HEK293 (cell line): ENCODE data around the gene MTTP.

Experiments
- CTCF ChIA-PET: fragments of 350-600 bp; formaldehyde crosslinking; extraction: SDS; loops from one replicate; lab custom pipeline; 2021; ENCODE audit warnings: antibody characterized with exemption; lab: Yijun Ruan, JAX
- POLR2A ChIA-PET: fragments of 300-600 bp; formaldehyde crosslinking; extraction: SDS; loops from one replicate; lab custom pipeline; 2020; ENCODE audit warnings: antibody characterized with exemption, inconsistent platforms; lab: Yijun Ruan, JAX
- H3K27ac ChIP-seq: fragments of 200-500 bp; sonication (Bioruptor generic); 2 replicates; pipeline ENCODE4 v1.5.1; 2014; ENCODE audit warnings: low read depth, low read length, control low read depth, inconsistent platforms; ENCODE audit errors: extremely low read depth
- H3K36me3 ChIP-seq, 2 experiments: fragments of 200-500 bp in 1 of 2; sonication (Bioruptor generic) in 1 of 2; 1 replicate in 1 of 2; 2 replicates in 1 of 2; pipeline ENCODE4 v1.5.1; 2014 to 2017; ENCODE audit warnings: inconsistent platforms in 2 of 2, low read length in 2 of 2; ENCODE audit not compliant: control insufficient read depth in 2 of 2, insufficient read depth in 1 of 2
- H3K4me1 ChIP-seq: fragments of 200-500 bp; sonication (Bioruptor generic); 2 replicates; pipeline ENCODE4 v1.5.1; 2014; ENCODE audit warnings: mild to moderate bottlenecking, low read length, inconsistent platforms; ENCODE audit not compliant: control insufficient read depth, insufficient read depth
- H3K4me3 ChIP-seq: 2 replicates; pipeline ENCODE4 v1.5.1; 2011; ENCODE audit warnings: low read depth, mild to moderate bottlenecking, control low read depth, low read length, moderate library complexity
- H3K9me3 ChIP-seq: fragments of 200-500 bp; sonication (Bioruptor generic); 2 replicates; pipeline ENCODE4 v1.5.1; 2014; ENCODE audit warnings: low read depth, low read length, inconsistent platforms; ENCODE audit not compliant: control insufficient read depth, insufficient read depth
- IKZF3 ChIP-seq: fragments of 450-650 bp; IDR thresholded peaks from 2 replicates; pipeline ENCODE4 v1.5.0; 2018; ENCODE audit warnings: missing biosample characterization, mild to moderate bottlenecking, missing genetic modification characterization, moderate library complexity
- MZF1 ChIP-seq: fragments of 450-650 bp; formaldehyde crosslinking; IDR thresholded peaks from 2 replicates; pipeline ENCODE4 v1.5.1; 2017; ENCODE audit warnings: missing biosample characterization, missing genetic modification characterization, borderline replicate concordance
- SP2 ChIP-seq: fragments of 450-650 bp; formaldehyde crosslinking; IDR thresholded peaks from 2 replicates; pipeline ENCODE4 v1.5.1; 2016; ENCODE audit warnings: missing biosample characterization, missing genetic modification characterization
- WT1 ChIP-seq: fragments of 450-650 bp; formaldehyde crosslinking; IDR thresholded peaks from 2 replicates; pipeline ENCODE4 v1.5.1; 2016; ENCODE audit warnings: missing biosample characterization, missing genetic modification characterization
- YY1 ChIP-seq: fragments of 450-650 bp; formaldehyde crosslinking; IDR thresholded peaks from 2 replicates; pipeline ENCODE4 v1.5.1; 2018; ENCODE audit warnings: missing biosample characterization, missing genetic modification characterization
- ZBTB10 ChIP-seq: fragments of 450-650 bp; formaldehyde crosslinking; IDR thresholded peaks from 2 replicates; pipeline ENCODE4 v1.5.1; 2016; ENCODE audit warnings: missing biosample characterization, missing genetic modification characterization
- ZBTB17 ChIP-seq: fragments of 450-650 bp; formaldehyde crosslinking; IDR thresholded peaks from 2 replicates; pipeline ENCODE4 v1.5.1; 2016; ENCODE audit warnings: missing biosample characterization, missing genetic modification characterization
- ZNF16 ChIP-seq: fragments of 450-650 bp; formaldehyde crosslinking; IDR thresholded peaks from 2 replicates; pipeline ENCODE4 v1.5.1; 2016; ENCODE audit warnings: low read depth, missing biosample characterization, missing genetic modification characterization
- ZNF335 ChIP-seq: fragments of 450-650 bp; formaldehyde crosslinking; conservative IDR thresholded peaks from 2 replicates; pipeline ENCODE4 v1.5.1; 2016; ENCODE audit warnings: missing biosample characterization, missing genetic modification characterization
- ZNF391 ChIP-seq: fragments of 450-650 bp; formaldehyde crosslinking; IDR thresholded peaks from 2 replicates; pipeline ENCODE4 v1.5.1; 2016; ENCODE audit warnings: low read depth, missing biosample characterization, missing genetic modification characterization, borderline replicate concordance
- ZNF433 ChIP-seq: fragments of 450-650 bp; formaldehyde crosslinking; IDR thresholded peaks from 2 replicates; pipeline ENCODE4 v1.5.1; 2016; ENCODE audit warnings: missing biosample characterization, missing genetic modification characterization, low read depth
- ZNF501 ChIP-seq: fragments of 450-650 bp; formaldehyde crosslinking; IDR thresholded peaks from 2 replicates; pipeline ENCODE4 v1.5.1; 2016; ENCODE audit warnings: missing biosample characterization, missing genetic modification characterization
- ZNF514 ChIP-seq: fragments of 450-650 bp; formaldehyde crosslinking; IDR thresholded peaks from 2 replicates; pipeline ENCODE4 v1.5.1; 2016; ENCODE audit warnings: missing biosample characterization, missing genetic modification characterization
- ZNF544 ChIP-seq: fragments of 450-650 bp; formaldehyde crosslinking; IDR thresholded peaks from 2 replicates; pipeline ENCODE4 v1.5.0; 2017; ENCODE audit warnings: missing biosample characterization, missing genetic modification characterization
- ZNF580 ChIP-seq: fragments of 450-650 bp; formaldehyde crosslinking; IDR thresholded peaks from 2 replicates; pipeline ENCODE4 v1.5.1; 2016; ENCODE audit warnings: missing biosample characterization, missing genetic modification characterization
- ZNF621 ChIP-seq: fragments of 450-650 bp; formaldehyde crosslinking; IDR thresholded peaks from 2 replicates; pipeline ENCODE4 v1.5.1; 2017; ENCODE audit warnings: missing biosample characterization, missing genetic modification characterization
- ZNF623 ChIP-seq: fragments of 450-650 bp; formaldehyde crosslinking; IDR thresholded peaks from 2 replicates; pipeline ENCODE4 v1.5.1; 2016; ENCODE audit warnings: missing biosample characterization, missing genetic modification characterization
- ZNF707 ChIP-seq: fragments of 450-650 bp; formaldehyde crosslinking; IDR thresholded peaks from 2 replicates; pipeline ENCODE4 v1.5.1; 2016; ENCODE audit warnings: missing biosample characterization, missing genetic modification characterization
- TF ChIP-seq, protein P1 (sequence below): fragments of 450-650 bp; formaldehyde crosslinking; IDR thresholded peaks from 2 replicates; pipeline ENCODE4 v1.5.0; 2017; ENCODE audit warnings: missing biosample characterization, missing genetic modification characterization, borderline replicate concordance
- TF ChIP-seq, protein P2 (sequence below): fragments of 450-650 bp; formaldehyde crosslinking; IDR thresholded peaks from 2 replicates; pipeline ENCODE4; 2016; ENCODE audit warnings: missing biosample characterization, missing genetic modification characterization
- TF ChIP-seq, protein P3 (sequence below): fragments of 450-650 bp; formaldehyde crosslinking; IDR thresholded peaks from 2 replicates; pipeline ENCODE4 v1.5.1; 2017; ENCODE audit warnings: missing biosample characterization, missing genetic modification characterization
- TF ChIP-seq, protein P4 (sequence below): fragments of 450-650 bp; formaldehyde crosslinking; IDR thresholded peaks from 2 replicates; pipeline ENCODE4 v1.5.1; 2016; ENCODE audit warnings: missing biosample characterization, missing genetic modification characterization
- TF ChIP-seq, protein P5 (sequence below): fragments of 450-650 bp; formaldehyde crosslinking; IDR thresholded peaks from 2 replicates; pipeline ENCODE4 v1.5.1; 2016; ENCODE audit warnings: missing biosample characterization, missing genetic modification characterization

The MTTP gene

GRCh38 chr4:99652596-99653436, 78.2 kb downstream of the MTTP start (continued):
- no peak for TF ChIP-seq ZBTB10
- no peak for TF ChIP-seq SP2 (tag by site-specific recombination)
- TF ChIP-seq ZNF391 (tag by site-specific recombination) = no peak
- TF ChIP-seq ZNF623 (tag by site-specific recombination) = no peak
- no peak for TF ChIP-seq ZNF544 (tag by site-specific recombination)
- TF ChIP-seq, all 188 proteins: peak for 0

GRCh38 chr4:99653916-99654315, 79.3 kb downstream of the MTTP start:
- ChIA-PET POLR2A (no interaction called here), CTCF (no interaction called here)
- Histone ChIP-seq H3K27ac (no peak overlapping the region), H3K4me3 (no peak overlapping the region), H3K4me1 (no peaks in the 10 kb centered on the region; the same call in 1 of the 2 replicates), H3K9me3 (no peaks in the 10 kb centered on the region)
- TF ChIP-seq, protein P1, sequence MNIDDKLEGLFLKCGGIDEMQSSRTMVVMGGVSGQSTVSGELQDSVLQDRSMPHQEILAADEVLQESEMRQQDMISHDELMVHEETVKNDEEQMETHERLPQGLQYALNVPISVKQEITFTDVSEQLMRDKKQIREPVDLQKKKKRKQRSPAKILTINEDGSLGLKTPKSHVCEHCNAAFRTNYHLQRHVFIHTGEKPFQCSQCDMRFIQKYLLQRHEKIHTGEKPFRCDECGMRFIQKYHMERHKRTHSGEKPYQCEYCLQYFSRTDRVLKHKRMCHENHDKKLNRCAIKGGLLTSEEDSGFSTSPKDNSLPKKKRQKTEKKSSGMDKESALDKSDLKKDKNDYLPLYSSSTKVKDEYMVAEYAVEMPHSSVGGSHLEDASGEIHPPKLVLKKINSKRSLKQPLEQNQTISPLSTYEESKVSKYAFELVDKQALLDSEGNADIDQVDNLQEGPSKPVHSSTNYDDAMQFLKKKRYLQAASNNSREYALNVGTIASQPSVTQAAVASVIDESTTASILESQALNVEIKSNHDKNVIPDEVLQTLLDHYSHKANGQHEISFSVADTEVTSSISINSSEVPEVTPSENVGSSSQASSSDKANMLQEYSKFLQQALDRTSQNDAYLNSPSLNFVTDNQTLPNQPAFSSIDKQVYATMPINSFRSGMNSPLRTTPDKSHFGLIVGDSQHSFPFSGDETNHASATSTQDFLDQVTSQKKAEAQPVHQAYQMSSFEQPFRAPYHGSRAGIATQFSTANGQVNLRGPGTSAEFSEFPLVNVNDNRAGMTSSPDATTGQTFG (tag by site-specific recombination) = no peak
- TF ChIP-seq, protein P2, sequence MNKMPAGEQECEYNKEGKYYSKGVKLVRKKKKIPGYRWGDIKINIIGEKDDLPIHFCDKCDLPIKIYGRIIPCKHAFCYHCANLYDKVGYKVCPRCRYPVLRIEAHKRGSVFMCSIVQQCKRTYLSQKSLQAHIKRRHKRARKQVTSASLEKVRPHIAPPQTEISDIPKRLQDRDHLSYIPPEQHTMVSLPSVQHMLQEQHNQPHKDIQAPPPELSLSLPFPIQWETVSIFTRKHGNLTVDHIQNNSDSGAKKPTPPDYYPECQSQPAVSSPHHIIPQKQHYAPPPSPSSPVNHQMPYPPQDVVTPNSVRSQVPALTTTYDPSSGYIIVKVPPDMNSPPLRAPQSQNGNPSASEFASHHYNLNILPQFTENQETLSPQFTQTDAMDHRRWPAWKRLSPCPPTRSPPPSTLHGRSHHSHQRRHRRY (tag by site-specific recombination) = no peak
- no peak for TF ChIP-seq ZNF433 (tag by site-specific recombination)
- TF ChIP-seq ZNF501 (tag by site-specific recombination) = no peak
- no peak for TF ChIP-seq SP2 (tag by site-specific recombination)
- TF ChIP-seq WT1 (tag by site-specific recombination) = no peak
- TF ChIP-seq MZF1 (tag by site-specific recombination) = no peak
- TF ChIP-seq YY1 (tag by site-specific recombination) = no peak
- TF ChIP-seq ZNF16 (tag by site-specific recombination) = no peak
- TF ChIP-seq ZNF335 (tag by site-specific recombination) = no peak
- no peak for TF ChIP-seq ZBTB17 (tag by site-specific recombination)
- TF ChIP-seq, all 188 proteins: peak for 0
- no peaks in the 10 kb centered on the region for H3K36me3 ChIP-seq

DNA sequence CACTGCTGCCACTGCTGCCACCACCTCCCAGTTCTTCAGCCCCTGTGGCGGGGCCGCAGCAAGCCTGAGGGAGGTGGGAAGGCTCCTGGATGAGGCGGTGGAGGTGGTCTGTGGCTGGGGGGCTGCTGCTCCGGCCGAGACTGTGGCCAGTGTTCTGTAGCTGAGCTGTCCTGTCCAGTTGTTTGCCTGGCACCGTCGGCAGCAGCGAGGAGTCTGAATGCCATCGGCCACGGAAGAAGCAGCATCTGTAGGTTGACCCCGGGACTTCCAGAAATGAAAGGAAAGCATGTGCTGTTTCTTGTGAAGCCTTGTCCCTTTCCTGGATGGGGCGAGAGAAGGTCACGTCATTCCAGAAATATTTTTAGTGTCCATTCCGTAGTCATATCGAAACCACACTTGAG, 79.7 kb downstream of the MTTP start:
- Histone ChIP-seq H3K36me3 (no peaks in the 10 kb centered on the region), H3K4me1 (no peaks in the 10 kb centered on the region; the same call in 1 of the 2 replicates), H3K27ac (no peak overlapping the region), H3K4me3 (no peak overlapping the region), H3K9me3 (no peaks in the 10 kb centered on the region)
- ChIA-PET CTCF (no interaction called here), POLR2A (no interaction called here)
- TF ChIP-seq ZNF621 (tag by site-specific recombination) = no peak
- TF ChIP-seq, protein P3, sequence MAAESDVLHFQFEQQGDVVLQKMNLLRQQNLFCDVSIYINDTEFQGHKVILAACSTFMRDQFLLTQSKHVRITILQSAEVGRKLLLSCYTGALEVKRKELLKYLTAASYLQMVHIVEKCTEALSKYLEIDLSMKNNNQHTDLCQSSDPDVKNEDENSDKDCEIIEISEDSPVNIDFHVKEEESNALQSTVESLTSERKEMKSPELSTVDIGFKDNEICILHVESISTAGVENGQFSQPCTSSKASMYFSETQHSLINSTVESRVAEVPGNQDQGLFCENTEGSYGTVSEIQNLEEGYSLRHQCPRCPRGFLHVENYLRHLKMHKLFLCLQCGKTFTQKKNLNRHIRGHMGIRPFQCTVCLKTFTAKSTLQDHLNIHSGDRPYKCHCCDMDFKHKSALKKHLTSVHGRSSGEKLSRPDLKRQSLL (tag by site-specific recombination) = no peak
- no peak for TF ChIP-seq ZNF707 (tag by site-specific recombination)
- TF ChIP-seq ZNF514 (tag by site-specific recombination) = no peak
- no peak for TF ChIP-seq ZNF335 (tag by site-specific recombination)
- TF ChIP-seq ZNF580 (tag by site-specific recombination) = no peak
- TF ChIP-seq, protein P4, sequence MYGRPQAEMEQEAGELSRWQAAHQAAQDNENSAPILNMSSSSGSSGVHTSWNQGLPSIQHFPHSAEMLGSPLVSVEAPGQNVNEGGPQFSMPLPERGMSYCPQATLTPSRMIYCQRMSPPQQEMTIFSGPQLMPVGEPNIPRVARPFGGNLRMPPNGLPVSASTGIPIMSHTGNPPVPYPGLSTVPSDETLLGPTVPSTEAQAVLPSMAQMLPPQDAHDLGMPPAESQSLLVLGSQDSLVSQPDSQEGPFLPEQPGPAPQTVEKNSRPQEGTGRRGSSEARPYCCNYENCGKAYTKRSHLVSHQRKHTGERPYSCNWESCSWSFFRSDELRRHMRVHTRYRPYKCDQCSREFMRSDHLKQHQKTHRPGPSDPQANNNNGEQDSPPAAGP (tag by site-specific recombination) = no peak
- TF ChIP-seq, protein P5, sequence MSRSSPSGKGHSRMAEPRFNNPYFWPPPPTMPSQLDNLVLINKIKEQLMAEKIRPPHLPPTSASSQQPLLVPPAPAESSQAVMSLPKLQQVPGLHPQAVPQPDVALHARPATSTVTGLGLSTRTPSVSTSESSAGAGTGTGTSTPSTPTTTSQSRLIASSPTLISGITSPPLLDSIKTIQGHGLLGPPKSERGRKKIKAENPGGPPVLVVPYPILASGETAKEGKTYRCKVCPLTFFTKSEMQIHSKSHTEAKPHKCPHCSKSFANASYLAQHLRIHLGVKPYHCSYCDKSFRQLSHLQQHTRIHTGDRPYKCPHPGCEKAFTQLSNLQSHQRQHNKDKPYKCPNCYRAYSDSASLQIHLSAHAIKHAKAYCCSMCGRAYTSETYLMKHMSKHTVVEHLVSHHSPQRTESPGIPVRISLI = no peak
- TF ChIP-seq IKZF3 (tag by site-specific recombination) = no peak
